Measurements from ENCODE around the gene IFI35.

- TF ChIP-seq EZH2 (IDR thresholded peaks at IDR 0.05; ENCODE audit: insufficient read depth, poor library complexity, severe bottlenecking) (no peak), EZH2phosphoT487 (IDR thresholded peaks at IDR 0.05; ENCODE audit: insufficient read depth, low read depth) (no peak)
These were observed 18.1 kb downstream of the IFI35 start, which contains the start of gene RND2 for GRCh38 chr17:43024407-43025289.
